ENCODE measurements around the gene SLC39A9.

DNA sequence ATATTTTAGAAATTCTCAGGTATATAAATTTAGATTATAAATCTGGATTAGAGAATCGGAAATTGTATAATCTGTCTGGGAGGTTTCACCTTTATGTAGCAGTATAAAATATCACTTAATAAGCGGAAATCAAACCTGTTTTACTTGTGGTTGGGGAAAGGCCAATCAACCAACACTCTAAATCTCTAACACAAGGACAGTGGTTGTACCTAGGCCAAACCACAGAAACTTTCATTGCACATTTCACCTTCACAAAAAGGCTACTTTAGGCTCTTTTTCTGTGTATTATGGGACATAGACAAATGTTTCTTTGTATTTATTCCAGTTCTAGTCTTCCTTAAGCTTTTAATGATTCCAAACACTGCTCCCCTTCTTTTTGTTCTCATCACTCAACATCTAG, 20.2 kb upstream of the SLC39A9 start:
- TF ChIP-seq ZNF384 (IDR thresholded peaks at IDR 0.05) (no peak), SP1 (IDR thresholded peaks at IDR 0.05) (no peak), BHLHE40 (IDR thresholded peaks at IDR 0.05; ENCODE audit: borderline replicate concordance) (no peak), TARDBP (IDR thresholded peaks at IDR 0.05) (no peak), HDGF (IDR thresholded peaks at IDR 0.05; ENCODE audit: borderline replicate concordance) (no peak)
